Activated naive CD4-positive, alpha-beta T cell treated with anti-CD3 and anti-CD28 coated beads, Interleukin-2, amount 50 U/mL, for 72 hours (primary cell): ENCODE results near the gene SETBP1. TPM values are rescaled to one million over a fixed set of nuclear protein-coding genes. Genes with fewer than 3 reads are reported as not detected.

Experiments
- ATAC-seq, 2 donors: fragments of 150-1000 bp; cut with Tn5 transposase; 2 replicates each; pipeline ENCODE4 v1.10.0; 2021; ENCODE audit warnings: mild to moderate bottlenecking in 2 of 2, moderate library complexity in 2 of 2
- DNase-seq, 2 donors: peaks; one replicate each; pipeline ENCODE4 v3.0.0; 2021 to 2022; ENCODE audit warnings: low spot score in 2 of 2
- H3K27ac Mint-ChIP-seq, 2 donors: one replicate each; pipeline ENCODE4 v1.8.0; 2022; ENCODE audit warnings: mild to moderate bottlenecking in 2 of 2, mixed read lengths in 2 of 2
- H3K36me3 Mint-ChIP-seq, 2 donors: one replicate each; pipeline ENCODE4 v1.8.0; 2022; ENCODE audit warnings: mixed read lengths in 2 of 2
- H3K9me3 Mint-ChIP-seq, 2 donors: one replicate each; pipeline ENCODE4 v1.8.0; 2022; ENCODE audit warnings: mixed read lengths in 2 of 2
- total RNA-seq, 2 donors: library from RNA; stranded (reverse); gene quantifications; one replicate each; pipeline ENCODE4 v1.2.3, GENCODE V29; 2022

The SETBP1 gene
- total RNA-seq, 2 donors from 2014 or later = 1.2 to 2.7 TPM

GRCh38 chr18:44840058-44840790 lies 159.5 kb downstream of the SETBP1 start:
- ATAC-seq (no peak), DNase-seq (no peak)
- Mint-ChIP-seq H3K9me3 (peaks cover 0 to 5% of the 10 kb centered on the region in 2 donors), H3K27ac (no peak overlapping the region), H3K36me3 (peaks cover 0 to 4% of the 10 kb centered on the region in 2 donors)

GRCh38 chr18:44841221-44841620 lies 160.5 kb downstream of the SETBP1 start:
- DNase-seq = no peak
- no peak for ATAC-seq
- no peak overlapping the region for H3K27ac Mint-ChIP-seq
- peaks cover 0 to 4% of the 10 kb centered on the region in 2 donors for H3K36me3 Mint-ChIP-seq
- H3K9me3 Mint-ChIP-seq = peaks cover 0 to 5% of the 10 kb centered on the region in 2 donors

GRCh38 chr18:44841752-44842587 lies 161.3 kb downstream of the SETBP1 start:
- Mint-ChIP-seq H3K9me3 (peaks cover 0 to 5% of the 10 kb centered on the region in 2 donors), H3K27ac (no peak overlapping the region)
- ATAC-seq = no peak

GRCh38 chr18:44842588-44843412 lies 162.1 kb downstream of the SETBP1 start:
- Mint-ChIP-seq H3K9me3 (peaks cover 0 to 5% of the 10 kb centered on the region in 2 donors), H3K36me3 (peaks cover 0 to 4% of the 10 kb centered on the region in 2 donors), H3K27ac (no peak overlapping the region)
- no peak for DNase-seq
- no peak for ATAC-seq

More at GRCh38 chr18:44841752-44842587, 161.3 kb downstream of the SETBP1 start:
- H3K36me3 Mint-ChIP-seq = peaks cover 0 to 4% of the 10 kb centered on the region in 2 donors
- no peak for DNase-seq

GRCh38 chr18:44844486-44844885 lies 163.8 kb downstream of the SETBP1 start:
- peaks cover 0 to 4% of the 10 kb centered on the region in 2 donors for H3K36me3 Mint-ChIP-seq
- ATAC-seq = no peak
- no peak for DNase-seq
- no peak overlapping the region for H3K27ac Mint-ChIP-seq
- peaks cover 0 to 5% of the 10 kb centered on the region in 2 donors for H3K9me3 Mint-ChIP-seq

- Mint-ChIP-seq H3K9me3 (peaks cover 0 to 11% of the 10 kb centered on the region in 2 donors), H3K27ac (no peak overlapping the region), H3K36me3 (peaks cover 0 to 4% of the 10 kb centered on the region in 2 donors)
- ATAC-seq (no peak), DNase-seq (no peak)
Observed at GRCh38 chr18:44846450-44846849, 165.8 kb downstream of the SETBP1 start.

- Mint-ChIP-seq H3K9me3 (peaks cover 0 to 6% of the 10 kb centered on the region in 2 donors), H3K27ac (no peak overlapping the region), H3K36me3 (no peaks in the 10 kb centered on the region)
- ATAC-seq (no peak), DNase-seq (no peak)
Observed at GRCh38 chr18:44848644-44849335, 168.1 kb downstream of the SETBP1 start.

GRCh38 chr18:44849361-44849760 lies 168.7 kb downstream of the SETBP1 start:
- Mint-ChIP-seq H3K27ac (no peak overlapping the region), H3K9me3 (peaks cover 0 to 6% of the 10 kb centered on the region in 2 donors)
- ATAC-seq = no peak

GRCh38 chr18:44850001-44850400 lies 169.3 kb downstream of the SETBP1 start:
- ATAC-seq (no peak), DNase-seq (no peak)
- no peaks in the 10 kb centered on the region for H3K36me3 Mint-ChIP-seq
- H3K27ac Mint-ChIP-seq = no peak overlapping the region
- peaks cover 4 to 12% of the 10 kb centered on the region in 2 donors for H3K9me3 Mint-ChIP-seq

More at GRCh38 chr18:44849361-44849760, 168.7 kb downstream of the SETBP1 start:
- H3K36me3 Mint-ChIP-seq = no peaks in the 10 kb centered on the region
- no peak for DNase-seq

- Mint-ChIP-seq H3K36me3 (no peaks in the 10 kb centered on the region), H3K27ac (no peak overlapping the region), H3K9me3 (peaks cover 4 to 12% of the 10 kb centered on the region in 2 donors)
- ATAC-seq = no peak
- no peak for DNase-seq
Observed at GRCh38 chr18:44851856-44852621, 171.4 kb downstream of the SETBP1 start.

- Mint-ChIP-seq H3K27ac (no peak overlapping the region), H3K36me3 (no peaks in the 10 kb centered on the region), H3K9me3 (peaks cover 9 to 17% of the 10 kb centered on the region in 2 donors)
- DNase-seq (no peak), ATAC-seq (no peak)
Observed at GRCh38 chr18:44852818-44853217, 172.1 kb downstream of the SETBP1 start.

- DNase-seq (no peak), ATAC-seq (no peak)
- Mint-ChIP-seq H3K36me3 (no peaks in the 10 kb centered on the region), H3K27ac (no peak overlapping the region), H3K9me3 (peaks cover 9 to 18% of the 10 kb centered on the region in 2 donors)
Observed at GRCh38 chr18:44853430-44853829, 172.7 kb downstream of the SETBP1 start.

- Mint-ChIP-seq H3K36me3 (no peaks in the 10 kb centered on the region), H3K27ac (no peak overlapping the region), H3K9me3 (peaks cover 9 to 17% of the 10 kb centered on the region in 2 donors)
- DNase-seq (no peak), ATAC-seq (no peak)
Observed at GRCh38 chr18:44855681-44856080, 175.0 kb downstream of the SETBP1 start.

- Mint-ChIP-seq H3K36me3 (no peaks in the 10 kb centered on the region), H3K27ac (no peak overlapping the region), H3K9me3 (peaks cover 9 to 12% of the 10 kb centered on the region in 2 donors)
- DNase-seq = no peak
- ATAC-seq = no peak
Observed at GRCh38 chr18:44856157-44856556, 175.5 kb downstream of the SETBP1 start.

GRCh38 chr18:44857081-44857480 lies 176.4 kb downstream of the SETBP1 start:
- Mint-ChIP-seq H3K27ac (no peak overlapping the region), H3K9me3 (peaks cover 9 to 12% of the 10 kb centered on the region in 2 donors)
- no peak for ATAC-seq

More at GRCh38 chr18:44857081-44857480, 176.4 kb downstream of the SETBP1 start:
- no peaks in the 10 kb centered on the region for H3K36me3 Mint-ChIP-seq
- no peak for DNase-seq
